ENCODE measurements around the gene CAMKK1.

CAMKK1 gene

DNA sequence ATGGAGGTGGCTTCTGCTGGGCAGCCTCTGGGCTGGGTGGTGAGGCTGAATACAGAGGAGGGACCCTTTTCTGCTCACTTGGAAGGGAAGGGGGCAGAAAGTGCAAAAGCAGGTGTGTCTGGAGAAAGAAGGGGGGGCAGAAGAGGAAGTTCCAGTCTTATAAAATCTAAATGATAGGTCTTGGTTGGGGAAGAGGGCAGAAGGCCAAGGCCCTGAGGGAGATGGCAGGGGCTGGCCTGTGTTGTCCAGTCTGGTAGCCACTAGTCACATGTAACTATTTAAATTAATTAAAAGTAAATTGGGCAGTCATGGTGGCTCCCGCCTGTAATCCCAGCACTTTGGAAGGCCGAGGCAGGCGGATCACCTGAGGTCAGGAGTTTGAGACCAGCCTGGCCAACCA is 2.5 kb upstream of the CAMKK1 start:
- DNase-seq = no peak

DNA sequence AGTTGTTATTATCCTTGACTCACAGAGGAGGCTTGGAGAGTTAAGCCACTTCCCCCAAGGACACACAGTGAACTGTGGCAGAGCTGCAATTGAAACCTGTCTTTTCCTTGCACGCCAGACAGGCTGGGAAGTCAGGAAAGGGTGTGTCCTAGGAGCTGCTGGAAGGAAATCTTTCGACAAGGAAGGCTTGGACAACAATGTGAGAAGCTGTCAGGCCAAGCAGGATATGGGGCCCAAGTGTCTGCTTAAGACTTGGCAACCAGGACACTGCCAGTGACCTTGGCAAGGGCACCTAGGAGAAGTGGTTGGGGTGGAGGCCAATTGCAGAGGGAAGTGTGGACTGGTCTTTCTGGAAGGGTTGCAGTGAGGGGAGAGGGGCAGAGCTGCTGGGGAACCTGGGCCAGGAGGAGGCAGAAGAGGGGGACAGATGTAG is 2.1 kb upstream of the CAMKK1 start:
- DNase-seq = no peak

DNA sequence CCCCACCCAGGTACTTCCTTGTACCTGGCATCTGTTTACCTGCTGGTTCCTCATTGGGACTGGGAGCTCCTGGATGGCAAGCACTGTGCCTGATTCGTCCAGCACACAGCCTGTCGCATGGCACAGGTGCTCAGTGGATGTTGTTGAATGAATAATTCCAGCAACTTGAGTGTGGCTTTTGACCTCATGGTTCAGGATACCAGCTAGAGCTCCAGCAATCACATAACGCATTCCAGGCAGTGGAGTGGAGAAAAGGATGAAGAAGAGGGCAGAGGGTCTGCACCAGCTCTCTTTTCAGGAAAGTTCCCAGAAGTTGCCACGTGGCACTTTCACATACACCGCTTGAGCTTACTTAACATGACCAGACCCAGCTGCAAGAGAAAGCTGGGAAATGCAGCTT is 1.3 kb upstream of the CAMKK1 start:
- DNase-seq = no peak

DNA sequence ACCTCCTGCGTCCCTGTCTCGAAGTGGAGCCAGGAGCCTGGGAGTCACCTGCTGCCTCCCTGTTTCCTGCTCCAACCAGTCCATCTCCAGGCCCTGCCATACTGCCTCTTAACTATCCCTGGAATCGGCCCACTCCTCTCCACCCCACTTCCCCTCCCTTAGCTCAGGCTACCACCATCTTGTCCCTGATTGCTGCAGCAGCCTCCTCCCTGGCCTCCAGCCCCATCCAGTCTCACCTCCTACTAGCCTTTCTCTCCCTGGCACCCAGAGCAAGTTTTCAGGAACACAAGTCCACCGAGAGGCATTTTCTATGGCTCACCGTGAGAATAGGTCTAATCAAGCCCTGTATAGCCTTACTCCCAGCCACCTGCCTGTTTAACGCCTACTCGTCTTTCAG is 865 bp upstream of the CAMKK1 start:
- no peak for DNase-seq

DNA sequence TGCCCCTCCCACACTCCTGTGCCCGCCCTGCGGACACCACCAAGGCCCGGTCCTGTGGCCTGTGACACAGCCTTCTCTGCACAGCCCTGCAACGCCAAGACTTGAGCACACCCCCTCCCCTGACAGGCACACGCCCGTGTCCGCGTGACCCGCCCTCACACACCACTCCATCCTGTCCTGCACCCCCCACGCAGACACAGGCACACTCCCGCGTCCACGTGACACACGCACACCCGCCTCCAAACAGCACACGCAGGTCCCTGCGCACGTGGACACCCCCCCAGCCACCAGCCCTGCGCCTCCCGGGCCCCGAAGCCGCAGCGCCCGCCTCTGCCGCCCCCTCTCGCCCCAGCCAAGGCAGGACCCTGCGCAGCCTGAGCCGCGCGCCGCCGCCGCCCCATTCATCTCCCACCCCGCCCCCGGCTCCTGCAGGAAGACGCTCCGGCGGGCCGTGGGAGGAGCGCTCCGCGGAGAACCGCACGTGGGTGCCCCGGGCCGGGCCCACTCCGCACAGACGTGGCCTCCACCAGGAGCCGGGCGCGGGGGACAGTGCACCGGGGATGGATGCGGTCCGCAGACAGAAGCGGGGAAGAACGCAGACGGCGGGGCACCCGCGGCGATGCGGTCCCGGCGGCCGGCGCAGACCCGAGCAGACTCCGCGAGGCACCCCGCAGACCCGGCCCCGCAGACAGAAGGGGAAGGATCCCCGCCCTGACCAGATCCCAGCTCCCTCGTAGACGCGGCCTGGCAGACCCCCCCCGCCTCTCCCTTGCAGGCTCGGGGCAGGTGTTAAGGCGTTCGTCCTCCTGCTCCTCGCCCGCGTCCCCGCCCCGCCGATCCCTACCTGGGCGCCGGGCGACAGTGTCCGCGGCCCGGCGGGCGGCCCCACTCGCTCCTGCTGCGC is 506 bp downstream of the CAMKK1 start:
- DNase-seq = peak; percentile 24

DNA sequence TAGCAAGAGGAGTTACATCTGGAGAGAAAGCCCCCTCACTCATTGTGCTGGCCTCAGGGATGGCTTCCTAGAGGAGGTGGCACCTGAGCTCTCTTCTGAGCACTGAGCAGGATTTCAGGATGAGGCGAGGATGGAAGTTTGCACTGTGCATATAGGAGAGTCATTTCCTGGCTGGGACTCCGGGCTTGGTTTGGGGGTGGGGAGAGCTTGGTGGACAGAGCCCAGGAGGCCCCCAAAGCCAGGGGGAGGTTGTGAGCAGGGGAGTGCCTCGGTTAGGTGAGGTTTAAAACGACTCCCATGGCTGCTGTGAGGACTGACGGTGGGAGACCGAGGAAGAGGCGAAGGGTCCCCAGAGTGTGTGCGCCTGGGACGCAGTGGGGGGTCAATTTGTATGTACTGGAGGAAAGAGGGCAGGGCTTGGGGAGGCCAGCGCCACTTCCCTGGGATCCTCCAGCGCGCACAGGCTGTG is 1.2 kb downstream of the CAMKK1 start:
- DNase-seq = no peak

DNA sequence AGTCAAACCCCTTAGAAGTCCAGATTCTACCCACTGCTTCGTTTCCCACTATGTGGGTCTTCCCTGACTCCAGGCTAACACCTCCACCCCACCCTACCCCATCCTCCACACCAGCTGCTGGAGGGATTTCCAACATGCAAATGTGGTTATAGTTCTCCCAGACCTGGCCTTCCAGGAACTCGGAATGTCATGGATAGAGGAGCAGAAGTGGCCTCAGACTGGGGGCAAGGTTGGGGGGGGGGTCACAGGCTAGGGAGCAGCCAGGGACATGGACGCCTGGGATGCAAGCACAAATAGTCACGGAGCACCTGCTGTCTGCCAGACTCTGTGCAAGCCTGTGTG is 2.0 kb downstream of the CAMKK1 start:
- no peak for DNase-seq

DNA sequence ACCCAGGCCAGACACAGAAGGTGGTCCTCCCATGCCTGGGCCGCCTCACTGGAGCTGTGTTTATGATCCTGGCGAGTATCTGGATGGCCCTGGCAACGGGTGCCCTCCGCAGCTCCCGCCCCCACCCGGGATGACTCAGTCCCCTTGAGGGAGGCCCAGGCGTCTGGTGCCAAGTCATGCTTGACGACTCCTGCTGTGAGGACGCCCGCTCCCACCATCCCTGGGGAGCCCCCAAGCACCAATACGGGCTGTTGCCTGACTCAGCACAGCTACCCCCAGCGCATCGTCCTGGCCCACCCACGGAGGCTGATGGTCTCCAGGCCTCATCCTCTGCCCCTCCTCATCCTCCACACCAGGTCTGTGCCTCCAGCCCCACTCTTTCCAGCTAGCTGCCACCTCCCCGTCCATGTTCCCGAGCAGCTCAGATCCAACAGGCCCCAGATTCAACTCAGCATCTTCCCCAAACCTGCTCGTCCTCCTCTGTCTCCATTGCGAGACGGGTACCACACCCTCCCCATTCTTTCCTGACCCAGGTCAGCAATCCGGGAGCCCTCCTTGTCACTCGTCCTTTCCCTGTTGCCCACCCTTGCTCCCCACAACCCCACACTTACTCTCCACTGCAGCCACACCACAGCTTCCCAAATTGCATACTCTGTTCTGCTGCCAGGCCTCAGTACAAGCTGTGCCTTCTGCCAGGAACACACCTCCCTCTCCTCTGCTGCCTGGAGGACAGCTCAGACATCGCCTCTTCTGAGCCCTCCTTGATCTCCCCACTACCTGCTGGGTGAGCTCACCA is 2.6 kb downstream of the CAMKK1 start:
- peak; percentile 29 for DNase-seq

DNA sequence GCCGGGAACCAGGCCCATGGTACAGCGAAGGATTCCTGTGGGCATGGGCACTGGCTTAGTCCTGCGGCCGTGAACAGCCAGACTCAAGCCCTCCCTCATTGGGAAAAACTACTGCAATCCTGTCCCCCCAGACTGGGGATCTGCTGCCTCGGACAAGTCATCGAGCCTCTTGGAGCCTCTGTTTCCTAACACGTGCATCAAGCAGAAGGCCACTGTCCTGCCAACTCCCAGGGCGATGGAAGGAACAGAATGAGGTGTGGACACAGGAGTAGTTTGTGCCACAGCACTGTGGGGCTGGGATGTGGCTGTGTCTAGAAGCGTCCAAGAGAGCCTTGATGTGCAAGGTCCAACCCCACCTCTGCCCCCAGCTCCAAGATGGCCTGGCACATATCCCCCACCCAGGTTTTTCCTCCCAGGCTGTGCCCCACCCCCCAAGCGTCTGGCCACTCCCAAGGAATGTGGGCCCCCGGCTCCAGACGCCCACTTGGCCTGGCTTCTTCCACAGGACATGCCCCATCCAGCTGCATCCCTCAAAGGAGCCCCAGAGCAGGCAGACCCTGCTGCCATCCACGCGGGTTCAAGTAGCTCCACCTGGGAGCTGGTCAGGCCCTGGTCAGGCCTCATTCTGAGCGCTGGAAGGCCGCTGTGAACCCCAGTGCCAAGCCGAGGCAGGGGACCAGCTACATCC is 3.4 kb downstream of the CAMKK1 start:
- DNase-seq = no peak

DNA sequence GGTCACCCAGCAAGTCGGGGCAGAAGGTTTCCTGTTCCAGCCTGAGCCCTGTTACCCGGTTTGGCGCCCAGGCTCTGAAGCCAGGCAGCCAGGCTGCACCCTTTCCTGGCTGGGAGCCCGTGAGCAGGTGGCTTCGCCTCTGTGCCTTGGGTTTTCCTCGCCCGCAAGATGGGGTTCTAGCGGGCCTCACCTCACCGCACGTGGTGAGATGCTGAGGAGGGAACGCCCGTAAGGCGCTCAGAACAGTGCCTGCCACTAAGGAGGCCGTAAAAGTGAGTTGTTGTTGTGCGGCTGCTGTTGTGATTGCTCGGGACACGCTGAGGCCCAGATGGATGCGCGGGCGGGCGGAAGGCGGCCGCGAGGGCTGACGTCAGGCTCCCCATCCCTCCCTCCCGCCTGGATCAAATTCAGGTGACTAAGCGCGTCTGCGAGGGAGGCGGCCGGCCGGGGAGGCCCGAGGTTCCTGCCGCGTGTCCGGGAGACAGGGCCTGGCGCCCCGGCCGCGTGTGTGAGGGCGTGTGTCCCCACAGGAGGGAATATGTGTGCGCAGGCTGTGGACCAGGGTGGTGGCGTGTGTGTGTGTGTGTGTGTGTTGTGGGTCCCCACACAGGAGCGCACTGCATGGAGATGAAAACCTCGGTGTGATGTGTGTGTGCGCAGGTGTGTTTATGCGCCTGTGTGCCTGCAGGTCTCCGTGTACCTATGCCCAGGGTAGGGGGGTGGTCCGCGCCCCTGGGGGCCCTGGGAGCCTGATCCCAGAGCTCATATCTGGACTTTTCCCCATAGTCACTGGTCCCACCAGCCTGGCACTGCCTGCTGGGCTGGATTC is 4.3 kb downstream of the CAMKK1 start:
- DNase-seq = peak; percentile 86

DNA sequence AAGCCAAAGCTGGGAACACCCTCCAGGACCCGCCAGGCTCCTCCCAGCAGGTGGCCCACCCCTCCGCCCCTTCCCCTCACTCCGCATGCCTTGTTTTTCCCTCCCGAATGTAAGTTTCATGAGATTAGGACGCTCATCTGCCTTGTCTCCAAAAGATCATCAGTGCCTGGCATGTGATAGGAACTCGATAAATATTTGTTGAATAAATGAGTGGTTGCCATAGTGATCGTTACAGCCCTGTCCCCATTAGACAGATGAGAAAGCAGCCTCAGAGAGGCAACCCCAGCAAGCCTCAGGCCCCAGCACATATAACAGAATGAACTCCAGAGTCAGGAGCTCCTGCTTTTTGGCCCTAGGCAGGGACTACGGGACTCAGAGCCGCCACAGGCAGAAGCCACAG is 5.0 kb downstream of the CAMKK1 start:
- DNase-seq = no peak

DNA sequence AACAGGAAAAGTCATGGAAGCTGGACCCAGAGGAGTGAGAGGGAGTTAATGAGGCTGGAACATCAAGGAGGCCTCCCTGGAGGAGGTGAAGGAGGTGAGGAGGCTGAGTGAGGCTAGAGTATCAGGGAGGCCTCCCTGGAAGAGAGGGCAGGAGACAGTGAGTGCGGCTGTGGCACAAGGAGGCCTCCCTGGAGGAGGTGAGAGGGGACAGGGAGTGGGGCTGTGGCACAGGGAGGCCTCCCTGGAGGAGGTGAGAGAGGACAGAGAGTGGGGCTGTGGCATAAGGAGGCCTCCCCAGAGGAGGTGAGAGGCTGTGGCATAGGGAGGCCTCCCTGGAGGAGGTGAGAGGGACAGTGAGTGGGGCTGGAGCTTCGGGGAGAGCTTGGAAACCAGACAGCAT is 5.5 kb downstream of the CAMKK1 start:
- DNase-seq = no peak

DNA sequence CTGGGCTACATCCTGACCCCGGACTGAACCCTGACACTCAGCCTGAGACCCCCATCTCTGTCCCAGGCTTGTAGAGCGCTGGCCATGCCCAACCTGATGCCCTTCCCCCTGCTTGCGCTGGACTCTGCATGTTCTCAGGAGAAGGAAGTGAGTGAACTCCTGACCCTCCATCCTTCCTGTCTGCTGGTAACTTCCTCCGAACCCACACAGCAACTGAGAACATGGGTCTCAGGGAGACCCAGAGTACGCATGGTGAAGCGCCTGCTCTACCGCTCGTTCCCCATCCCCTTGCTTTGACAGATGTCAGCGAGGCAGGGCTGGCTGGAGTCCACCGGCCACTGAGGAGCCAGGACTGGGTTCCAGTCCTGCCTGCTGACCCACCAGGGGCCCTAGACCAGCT is 6.1 kb downstream of the CAMKK1 start:
- no peak for DNase-seq

DNA sequence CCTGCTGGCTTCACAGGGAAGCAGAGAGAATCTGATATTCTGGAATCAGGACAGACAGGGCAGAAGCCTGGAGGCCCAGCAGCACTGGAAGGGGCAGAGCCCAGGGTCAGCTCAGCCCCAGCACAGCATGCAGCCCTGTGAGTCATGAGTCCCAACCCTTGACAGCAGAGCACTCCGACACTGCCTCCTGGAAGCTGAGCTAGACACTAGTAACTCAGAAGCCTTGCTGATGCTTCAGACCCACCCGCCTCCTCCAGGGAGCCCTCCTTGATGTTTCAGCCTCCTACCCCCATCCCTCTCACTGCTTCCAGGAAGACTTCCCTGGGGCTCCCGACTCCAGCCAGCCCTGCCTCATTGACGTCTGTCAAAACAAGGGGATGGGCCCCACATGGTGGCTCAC is 6.9 kb downstream of the CAMKK1 start:
- DNase-seq = no peak

DNA sequence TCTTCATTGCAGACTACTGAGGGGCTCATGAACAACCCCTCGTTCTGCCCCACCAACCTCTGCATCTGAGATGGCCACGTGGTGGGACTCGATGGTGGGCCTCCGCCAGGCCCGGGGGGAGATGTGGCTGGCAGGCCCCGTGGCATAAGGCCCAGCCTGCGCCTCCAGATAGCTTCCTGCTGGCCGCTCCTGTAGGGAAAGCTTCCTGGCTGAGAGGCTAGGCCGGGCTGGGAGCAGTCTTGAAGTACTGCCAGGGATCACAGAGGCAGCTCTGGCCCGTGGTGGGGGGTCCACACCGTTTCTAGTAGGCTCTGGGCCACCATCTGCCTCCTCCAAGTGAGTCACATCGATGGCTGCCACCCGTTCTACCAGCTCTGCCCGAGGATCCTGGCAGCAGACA is 7.6 kb downstream of the CAMKK1 start:
- DNase-seq = no peak

DNA sequence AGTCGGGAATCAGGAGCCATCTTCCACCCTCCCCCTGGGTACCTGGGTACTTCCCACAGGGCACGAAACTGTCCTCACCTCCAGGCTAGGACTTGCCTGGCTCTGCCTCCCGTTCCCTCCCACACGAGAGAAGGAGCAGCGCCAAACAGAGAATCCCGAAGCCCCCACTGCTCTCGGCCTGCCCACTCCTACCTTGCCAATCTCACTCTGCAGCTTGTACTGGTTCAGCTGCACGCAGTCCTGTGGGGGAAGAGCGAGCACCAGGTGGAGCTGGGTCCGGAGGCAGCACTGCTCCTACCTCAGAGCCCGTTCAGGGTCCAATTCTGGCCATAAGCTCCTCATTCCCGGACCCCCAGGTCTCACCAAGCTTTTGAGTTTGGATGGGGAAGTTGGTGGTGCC is 8.7 kb downstream of the CAMKK1 start:
- no peak for DNase-seq

DNA sequence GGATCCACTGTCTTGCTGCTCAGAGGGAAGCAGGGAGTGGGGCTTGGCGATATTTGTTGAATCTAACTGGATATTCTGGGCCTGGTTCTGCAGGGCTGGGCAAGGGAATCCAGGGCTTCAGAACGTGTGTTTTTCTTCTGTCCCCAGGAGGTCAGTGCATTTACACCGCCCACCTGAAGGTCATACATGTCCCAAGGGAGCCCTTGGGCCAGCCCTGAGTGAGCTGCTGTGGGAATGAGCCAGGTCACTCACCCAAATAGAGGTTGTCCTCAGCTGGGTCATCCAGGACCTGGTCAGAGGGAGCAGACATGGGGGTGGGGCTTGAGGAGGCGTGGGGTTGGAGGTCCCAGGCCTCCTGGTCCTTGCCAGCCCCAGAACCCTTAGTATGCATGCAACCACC is 10.6 kb downstream of the CAMKK1 start:
- DNase-seq = no peak

DNA sequence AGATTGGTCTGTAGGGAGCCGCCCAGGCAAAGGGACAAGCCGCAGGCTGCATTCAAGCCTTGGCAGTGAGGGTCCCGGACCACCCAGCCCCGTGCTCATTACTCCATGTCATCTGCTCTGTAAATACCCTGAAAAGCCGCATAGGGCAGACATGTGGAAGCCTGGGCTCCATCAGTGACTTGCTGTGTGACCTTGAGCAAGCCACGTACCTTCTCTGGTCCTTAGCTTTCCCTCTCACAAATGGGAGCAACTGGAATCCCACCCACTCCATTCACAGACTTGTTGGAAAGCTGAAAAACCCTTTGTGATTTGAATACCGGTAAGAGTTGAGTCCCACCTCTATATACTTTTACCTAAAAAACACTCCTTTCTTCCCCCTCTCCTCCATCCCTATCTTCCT is 11.9 kb downstream of the CAMKK1 start:
- DNase-seq = no peak

DNA sequence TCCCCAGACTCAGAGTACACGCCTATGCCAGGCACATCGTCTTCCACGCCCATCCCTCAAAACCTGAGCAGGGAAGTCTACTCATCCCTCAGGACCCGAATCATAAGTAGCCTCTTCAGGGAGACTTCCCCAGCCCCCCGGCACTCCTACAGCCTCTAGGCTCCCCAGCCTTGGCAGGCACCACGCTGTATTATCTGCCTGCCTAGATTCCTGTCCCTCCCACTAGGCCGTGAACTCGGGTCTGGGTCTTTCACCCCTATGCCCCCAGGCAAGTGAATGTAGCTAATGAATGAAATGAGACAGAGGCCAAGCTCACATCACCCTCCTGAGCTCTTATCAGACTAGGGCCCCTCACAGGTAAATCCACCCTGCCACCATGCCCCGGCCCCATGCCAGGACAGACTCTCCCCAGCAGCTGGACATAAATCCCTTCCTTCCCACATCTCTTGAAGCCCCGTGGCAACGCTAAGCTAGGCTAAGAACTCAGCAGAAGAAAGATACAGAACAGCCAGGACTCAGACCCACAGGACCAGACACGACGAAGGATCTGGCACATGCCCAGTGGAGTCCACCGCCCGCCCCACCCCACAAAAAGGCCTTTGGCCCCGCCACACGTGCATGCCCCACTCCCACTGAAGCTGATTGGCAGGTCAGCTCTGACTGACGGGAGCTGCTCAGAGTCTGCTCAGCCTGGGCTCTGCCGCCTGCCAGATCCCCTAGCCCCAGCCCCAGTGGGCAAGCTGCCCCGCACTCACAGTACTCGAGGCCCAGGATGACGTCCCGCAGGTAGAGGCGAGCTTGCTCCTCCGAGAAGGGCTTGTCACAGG is 13.0 kb downstream of the CAMKK1 start:
- no peak for DNase-seq

DNA sequence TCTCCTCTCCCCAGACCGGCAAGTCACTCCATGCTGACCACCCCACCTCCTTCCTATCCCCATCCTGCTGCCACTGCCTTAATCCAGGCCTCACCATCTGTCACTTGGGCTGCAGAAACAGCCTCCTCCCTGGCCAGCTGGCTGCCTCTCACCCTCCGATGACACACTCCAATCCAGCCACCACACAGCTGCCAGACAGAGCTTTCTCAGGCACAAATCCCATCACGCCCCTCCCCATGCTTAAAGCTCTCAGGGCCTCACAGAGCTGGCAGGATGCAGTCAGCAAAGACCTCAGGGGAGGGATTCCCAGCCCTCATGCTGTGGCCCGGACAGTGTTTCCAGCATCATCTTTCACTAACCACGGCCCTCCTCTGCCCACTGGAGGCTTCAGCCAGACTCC is 13.7 kb downstream of the CAMKK1 start:
- peak; percentile 77 for DNase-seq

DNA sequence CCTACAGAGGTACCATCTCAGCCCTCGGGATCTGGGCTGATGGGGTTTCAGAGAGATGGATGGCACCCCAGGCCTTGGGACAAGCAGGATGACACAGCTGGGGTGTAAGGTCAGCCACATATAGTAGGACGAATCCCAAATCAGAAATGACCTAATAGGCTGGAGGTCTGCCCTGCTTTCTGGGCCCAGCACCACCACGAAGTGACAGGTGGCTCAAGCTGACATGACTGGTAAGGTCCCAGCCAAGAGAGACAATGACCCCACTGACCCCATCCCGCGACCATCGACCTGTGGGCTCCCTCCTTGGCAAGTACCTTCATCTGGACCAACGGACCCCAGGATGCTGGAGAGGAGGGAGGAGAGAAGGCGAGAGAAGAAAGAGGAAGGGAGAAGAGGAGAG is 15.6 kb downstream of the CAMKK1 start:
- DNase-seq = no peak

DNA sequence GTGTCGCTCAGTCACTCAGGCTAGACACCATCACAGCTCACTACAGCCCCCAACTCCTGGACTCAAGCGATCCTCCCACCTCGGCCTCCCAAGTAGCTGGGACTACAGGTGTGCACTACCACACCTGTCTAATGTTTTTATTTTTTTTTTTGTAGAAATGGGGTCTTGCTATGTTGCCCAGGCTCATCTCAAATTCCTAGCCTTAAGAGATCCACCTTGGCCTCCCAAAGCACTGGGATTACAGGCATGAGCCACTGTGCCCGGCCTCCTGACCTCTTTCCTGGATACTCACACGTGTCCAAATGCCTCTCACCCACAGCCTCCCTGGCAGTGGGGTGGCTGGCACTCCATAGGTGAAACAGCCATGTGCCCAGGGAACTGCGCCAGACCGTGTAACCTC is 17.5 kb downstream of the CAMKK1 start:
- DNase-seq = no peak

Data from DMS79 treated with DMSO at 0.1 percent for 48 hours (cell line).